ENCODE data around the gene TMUB1. TPM values are rescaled to one million over a fixed set of nuclear protein-coding genes. Genes with fewer than 3 reads are reported as not detected.

TMUB1 gene
- total RNA-seq, 1 experiment from 2014 or later = 45.4 TPM

DNA sequence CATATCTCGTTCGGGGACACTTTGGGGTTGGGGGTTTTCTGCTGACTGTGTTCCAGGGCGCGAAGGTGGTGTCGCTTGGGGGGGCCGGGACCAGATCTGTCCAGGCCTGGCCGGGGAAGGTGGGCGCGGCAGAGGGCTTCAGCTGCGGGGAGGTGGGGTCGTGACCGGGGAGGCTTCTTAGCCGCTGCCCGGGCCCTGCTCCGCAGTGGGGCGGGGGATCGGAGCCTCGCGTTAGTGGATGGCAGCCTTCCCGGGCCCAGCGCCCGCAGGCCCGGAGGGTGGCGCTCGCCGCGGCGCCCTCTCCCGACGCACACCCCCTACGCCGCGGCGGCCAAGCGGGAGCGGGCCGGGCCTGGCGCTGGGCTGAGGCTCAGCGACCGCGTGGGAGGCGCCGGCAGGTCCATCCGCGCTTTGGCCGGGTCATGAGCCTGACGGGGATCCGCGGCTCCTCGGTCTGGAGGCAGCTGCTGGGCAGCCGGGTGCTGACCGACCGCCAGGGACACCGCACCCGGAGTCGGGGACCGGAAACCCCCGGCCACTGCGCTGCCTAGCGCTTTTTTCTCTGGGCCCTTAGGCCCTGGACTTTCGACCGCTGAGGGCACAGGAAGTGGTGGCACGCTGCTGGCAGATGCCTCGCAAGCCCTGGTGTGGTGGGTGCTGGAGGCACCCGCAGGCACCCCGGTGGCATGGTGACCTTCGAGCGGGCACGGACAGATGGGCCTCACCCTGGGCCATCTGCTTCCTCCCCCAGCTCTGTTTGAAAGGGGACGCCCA is 4.1 kb upstream of the TMUB1 start:
- Histone ChIP-seq H2BK20ac (ENCODE audit: low read depth, low read length, poor library complexity, severe bottlenecking) (no peak overlapping the region), H4K91ac (ENCODE audit: insufficient read length, low read depth, low read length) (no peak overlapping the region), H2BK5ac (ENCODE audit: insufficient read length, low read length) (no peak overlapping the region), H3K18ac (ENCODE audit: insufficient read length, low read depth, low read length) (no peak overlapping the region), H2BK120ac (ENCODE audit: low read depth, low read length, poor library complexity, severe bottlenecking) (no peak overlapping the region), H4K8ac (replicated peaks; ENCODE audit: insufficient read length, low read depth, low read length) (no peak overlapping the region), H3K79me1 (ENCODE audit: insufficient read depth, low read depth, low read length, poor library complexity, severe bottlenecking) (peaks cover 4% of the 10 kb centered on the region), H3K23ac (ENCODE audit: insufficient read length, low read depth, low read length) (no peak overlapping the region), H4K5ac (ENCODE audit: insufficient read length, low read depth, low read length) (no peak overlapping the region), H3K27ac (ENCODE audit: insufficient read length, low read depth, low read length) (no peak overlapping the region), H2AFZ (ENCODE audit: low read length) (no peak overlapping the region), H3K27me3 (ENCODE audit: insufficient read depth, low read length) (no peaks in the 10 kb centered on the region; the same call in 1 of the 2 replicates), H3K79me2 (ENCODE audit: insufficient read depth, low read length) (peaks cover 8% of the 10 kb centered on the region; the same call in 1 of the 2 replicates), H3K9me3 (ENCODE audit: control insufficient read depth, low read depth, low read length) (no peaks in the 10 kb centered on the region), H2BK15ac (ENCODE audit: low read depth, low read length) (no peak overlapping the region), H3K56ac (ENCODE audit: insufficient read length, low read depth, low read length) (no peak overlapping the region), H3K9ac (ENCODE audit: extremely low read depth, insufficient read length, low read length) (peak overlapping the region; percentile 29), H3T11ph (ENCODE audit: low read length) (no peak overlapping the region), H3K4me2 (ENCODE audit: insufficient read depth, insufficient read length, low read length) (peak overlapping the region; percentile 47), H3K4ac (ENCODE audit: low read depth, low read length) (no peak overlapping the region), H2AK5ac (ENCODE audit: insufficient read length, low read length) (no peak overlapping the region), H4K20me1 (ENCODE audit: control insufficient read depth, insufficient read depth, insufficient read length) (no peaks in the 10 kb centered on the region), H2BK12ac (ENCODE audit: insufficient read length, low read depth, low read length) (no peak overlapping the region), H3K4me1 (ENCODE audit: insufficient read depth, low read length) (peaks cover 2% of the 10 kb centered on the region; the same call in 1 of the 2 replicates), H3K14ac (ENCODE audit: insufficient read depth, low read length) (peak overlapping the region; percentile 78), H3K23me2 (ENCODE audit: insufficient read length, low read depth, low read length, poor library complexity, severe bottlenecking) (peaks cover 20% of the 10 kb centered on the region)
- Mint-ChIP-seq H3K36me3 (ENCODE audit: insufficient read depth in 1 of 3, low read depth in 3 of 3) (peaks cover 0 to 18% (median 3%) of the 10 kb centered on the region in 3 experiments; a peak in 5 of 7 replicates), H3K4me3 (peak overlapping the region; percentile 84 to 93), H3K9me3 (no peaks in the 10 kb centered on the region; a peak in 1 of 5 replicates), H3K4me1 (peaks cover 43 to 44% of the 10 kb centered on the region in 2 experiments), H3K27me3 (ENCODE audit: low read depth) (peaks cover 15% of the 10 kb centered on the region), H3K27ac (peak overlapping the region in 1 of 3 experiments; percentile 75; a peak in 1 of 7 replicates)
- TF ChIP-seq, protein P1, sequence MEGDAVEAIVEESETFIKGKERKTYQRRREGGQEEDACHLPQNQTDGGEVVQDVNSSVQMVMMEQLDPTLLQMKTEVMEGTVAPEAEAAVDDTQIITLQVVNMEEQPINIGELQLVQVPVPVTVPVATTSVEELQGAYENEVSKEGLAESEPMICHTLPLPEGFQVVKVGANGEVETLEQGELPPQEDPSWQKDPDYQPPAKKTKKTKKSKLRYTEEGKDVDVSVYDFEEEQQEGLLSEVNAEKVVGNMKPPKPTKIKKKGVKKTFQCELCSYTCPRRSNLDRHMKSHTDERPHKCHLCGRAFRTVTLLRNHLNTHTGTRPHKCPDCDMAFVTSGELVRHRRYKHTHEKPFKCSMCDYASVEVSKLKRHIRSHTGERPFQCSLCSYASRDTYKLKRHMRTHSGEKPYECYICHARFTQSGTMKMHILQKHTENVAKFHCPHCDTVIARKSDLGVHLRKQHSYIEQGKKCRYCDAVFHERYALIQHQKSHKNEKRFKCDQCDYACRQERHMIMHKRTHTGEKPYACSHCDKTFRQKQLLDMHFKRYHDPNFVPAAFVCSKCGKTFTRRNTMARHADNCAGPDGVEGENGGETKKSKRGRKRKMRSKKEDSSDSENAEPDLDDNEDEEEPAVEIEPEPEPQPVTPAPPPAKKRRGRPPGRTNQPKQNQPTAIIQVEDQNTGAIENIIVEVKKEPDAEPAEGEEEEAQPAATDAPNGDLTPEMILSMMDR (conservative IDR thresholded peaks at IDR 0.05) = peak; percentile 43
- no peak for DNase-seq
- WGBS (ENCODE audit: extremely low coverage, insufficient read length, low lambda C conversion rate) = no CpG with 5 or more reads among the region's 70 CpGs

All from H9 (cell line).